ENCODE results near the gene UBAP1L. TPM values are rescaled to one million over a fixed set of nuclear protein-coding genes. Genes with fewer than 3 reads are reported as not detected.

The UBAP1L gene
- total and polyA plus RNA-seq, 8 donors = 1.8 to 5.3 (median 3.0) TPM; not detected in 2

DNA sequence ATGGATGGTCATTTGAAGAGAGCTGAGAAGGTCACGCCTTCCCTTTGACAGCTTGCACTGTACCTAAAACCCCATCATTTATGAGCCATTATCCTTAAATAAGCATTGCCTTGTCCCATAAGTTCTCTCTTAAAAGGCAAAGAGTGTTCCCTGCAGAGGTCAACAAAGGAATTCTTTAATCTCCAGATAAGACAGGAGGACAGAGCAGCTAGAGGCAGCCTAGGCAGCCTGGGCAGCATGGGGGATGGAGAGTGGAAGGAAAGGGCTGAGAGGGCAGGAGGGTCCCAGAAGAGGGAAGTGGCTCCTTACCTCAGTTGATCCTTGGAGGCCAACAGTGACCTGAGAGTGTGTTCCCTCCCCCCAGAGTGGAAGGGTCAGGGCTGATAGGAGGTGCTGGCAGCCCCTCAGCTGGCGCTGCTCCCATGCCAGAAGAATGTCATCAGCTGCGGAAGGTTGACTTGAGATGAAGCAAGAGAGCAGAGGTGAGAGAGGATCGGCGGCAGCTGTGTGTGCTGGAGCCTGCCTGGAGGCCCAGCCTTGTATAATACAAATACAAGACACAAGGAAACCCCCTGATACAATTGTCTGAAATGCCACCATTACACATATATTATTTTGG lies 25.7 kb downstream of the UBAP1L start:
- no peak overlapping the region for H3K4me3 ChIP-seq
- H3K27me3 ChIP-seq = peaks cover 0 to 11% (median 0%) of the 10 kb centered on the region in 3 donors
- H3K27ac ChIP-seq = peak overlapping the region in 4 of 5 donors; percentile 52 to 87 (median 79)
- DNase-seq = peak in 1 of 2 donors; percentile 46
- intact Hi-C loops (cut with DNase I; ENCODE audit: low total_unique reads) = loop anchor here (10.0 kb wide), 1 partner anchor 55 kb away; no protein-coding TSS in a partner anchor
- TF ChIP-seq POLR2AphosphoS5 (IDR thresholded peaks at IDR 0.05) (peak in 1 of 3 donors; percentile 14), POLR2A (IDR thresholded peaks at IDR 0.05) (no peak)
- peaks cover 0 to 3% (median 0%) of the 10 kb centered on the region in 4 donors for H3K36me3 ChIP-seq
- no peaks in the 10 kb centered on the region for H3K9me3 ChIP-seq
- 21 to 50% (median 36%) methylated on average over 5 of the region's 5 CpGs for WGBS, 5 donors
- peaks cover 0 to 54% (median 15%) of the 10 kb centered on the region in 4 donors for H3K4me1 ChIP-seq

DNA sequence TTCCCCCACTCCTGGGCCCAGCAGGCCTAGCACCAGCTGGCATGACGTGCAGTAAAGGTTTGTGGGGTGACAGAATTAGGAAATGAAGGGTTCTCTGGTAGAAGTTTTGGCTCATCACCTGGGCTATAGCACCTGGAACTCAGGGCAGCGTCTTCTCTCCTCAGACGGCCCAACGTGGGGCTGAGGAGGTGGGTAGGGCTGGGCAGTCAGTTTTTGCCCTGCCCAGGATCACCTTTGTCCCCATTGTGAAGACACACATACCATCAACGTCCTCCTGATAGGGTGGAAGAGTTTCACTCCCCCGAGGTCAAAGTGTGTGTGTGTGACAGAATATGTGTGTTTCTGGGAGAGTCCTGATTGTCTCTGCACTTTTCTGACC lies 26.4 kb downstream of the UBAP1L start:
- peaks cover 0 to 57% (median 17%) of the 10 kb centered on the region in 4 donors for H3K4me1 ChIP-seq
- H3K4me3 ChIP-seq = no peak overlapping the region
- H3K27ac ChIP-seq = peak overlapping the region in 4 of 5 donors; percentile 52 to 87 (median 79)
- H3K36me3 ChIP-seq = peaks cover 0 to 3% (median 0%) of the 10 kb centered on the region in 4 donors
- H3K27me3 ChIP-seq = peaks cover 0 to 17% (median 0%) of the 10 kb centered on the region in 3 donors
- 44 to 63% (median 54%) methylated on average over 4 to 6 of the region's 6 CpGs for WGBS, 5 donors
- TF ChIP-seq POLR2AphosphoS5 (IDR thresholded peaks at IDR 0.05) (no peak), EP300 (IDR thresholded peaks at IDR 0.05) (no peak), POLR2A (IDR thresholded peaks at IDR 0.05) (no peak)
- TF ChIP-seq, protein P1, sequence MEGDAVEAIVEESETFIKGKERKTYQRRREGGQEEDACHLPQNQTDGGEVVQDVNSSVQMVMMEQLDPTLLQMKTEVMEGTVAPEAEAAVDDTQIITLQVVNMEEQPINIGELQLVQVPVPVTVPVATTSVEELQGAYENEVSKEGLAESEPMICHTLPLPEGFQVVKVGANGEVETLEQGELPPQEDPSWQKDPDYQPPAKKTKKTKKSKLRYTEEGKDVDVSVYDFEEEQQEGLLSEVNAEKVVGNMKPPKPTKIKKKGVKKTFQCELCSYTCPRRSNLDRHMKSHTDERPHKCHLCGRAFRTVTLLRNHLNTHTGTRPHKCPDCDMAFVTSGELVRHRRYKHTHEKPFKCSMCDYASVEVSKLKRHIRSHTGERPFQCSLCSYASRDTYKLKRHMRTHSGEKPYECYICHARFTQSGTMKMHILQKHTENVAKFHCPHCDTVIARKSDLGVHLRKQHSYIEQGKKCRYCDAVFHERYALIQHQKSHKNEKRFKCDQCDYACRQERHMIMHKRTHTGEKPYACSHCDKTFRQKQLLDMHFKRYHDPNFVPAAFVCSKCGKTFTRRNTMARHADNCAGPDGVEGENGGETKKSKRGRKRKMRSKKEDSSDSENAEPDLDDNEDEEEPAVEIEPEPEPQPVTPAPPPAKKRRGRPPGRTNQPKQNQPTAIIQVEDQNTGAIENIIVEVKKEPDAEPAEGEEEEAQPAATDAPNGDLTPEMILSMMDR (IDR thresholded peaks at IDR 0.05) = no peak
- no peak for DNase-seq
- intact Hi-C loops (cut with DNase I; ENCODE audit: low total_unique reads) = loop anchor here (10.0 kb wide), 1 partner anchor 54 kb away; no protein-coding TSS in a partner anchor
- H3K9me3 ChIP-seq = no peaks in the 10 kb centered on the region

DNA sequence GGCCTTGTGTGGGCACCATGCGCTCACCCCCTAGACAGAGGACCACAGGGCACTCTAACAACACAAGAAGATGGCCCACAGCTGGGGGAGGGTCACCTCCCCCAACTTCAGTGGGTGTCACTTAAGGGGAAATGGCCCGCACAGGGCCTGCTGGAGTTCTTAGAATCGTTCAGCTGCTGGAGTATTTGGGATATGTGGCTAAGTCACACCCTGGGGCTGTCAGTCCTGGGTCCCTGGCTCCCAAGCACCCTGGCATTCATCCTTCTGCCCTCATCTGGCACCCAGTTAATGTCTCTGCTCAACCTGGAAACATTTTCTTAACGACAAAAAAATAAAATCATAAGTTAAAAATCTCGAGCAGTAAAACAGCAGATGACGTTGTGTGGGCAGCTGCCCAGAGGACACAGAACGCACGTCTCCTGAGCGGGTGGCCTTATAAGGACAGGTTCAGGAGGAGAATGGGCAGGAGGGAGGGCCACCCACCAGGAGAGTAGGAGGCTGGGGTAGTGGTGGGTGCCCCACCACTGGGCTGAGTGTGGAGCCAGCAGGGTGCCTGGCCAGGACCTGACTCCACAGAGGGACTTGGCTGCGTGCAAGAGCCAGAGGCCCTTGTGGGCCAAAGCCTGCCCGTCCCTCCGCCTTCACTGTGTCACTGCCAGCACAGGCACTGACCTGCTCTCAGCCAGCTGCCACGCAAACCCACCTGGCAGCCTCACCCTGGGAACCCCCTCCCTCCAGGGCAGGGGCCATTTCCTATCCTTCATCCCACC lies 26.9 kb downstream of the UBAP1L start:
- TF ChIP-seq POLR2A (IDR thresholded peaks at IDR 0.05) = no peak
- peak; percentile 83 for TF ChIP-seq EP300 (IDR thresholded peaks at IDR 0.05)
- TF ChIP-seq POLR2AphosphoS5 (IDR thresholded peaks at IDR 0.05) = peak in 1 of 3 donors; percentile 4
- DNase-seq = peak in 1 of 2 donors; percentile 76
- no peak overlapping the region for H3K4me3 ChIP-seq
- peaks cover 3 to 63% (median 19%) of the 10 kb centered on the region in 4 donors for H3K4me1 ChIP-seq
- no peaks in the 10 kb centered on the region for H3K9me3 ChIP-seq
- WGBS, 5 donors = 66 to 79% (median 76%) methylated on average over 8 to 13 of the region's 13 CpGs
- H3K27me3 ChIP-seq = peaks cover 0 to 21% (median 0%) of the 10 kb centered on the region in 3 donors
- peak overlapping the region in 4 of 5 donors; percentile 52 to 87 (median 79) for H3K27ac ChIP-seq
- peaks cover 0 to 3% (median 0%) of the 10 kb centered on the region in 4 donors for H3K36me3 ChIP-seq
- intact Hi-C loops (cut with DNase I; ENCODE audit: low total_unique reads) = loop anchor here (10.0 kb wide), 1 partner anchor 53 kb away; no protein-coding TSS in a partner anchor

DNA sequence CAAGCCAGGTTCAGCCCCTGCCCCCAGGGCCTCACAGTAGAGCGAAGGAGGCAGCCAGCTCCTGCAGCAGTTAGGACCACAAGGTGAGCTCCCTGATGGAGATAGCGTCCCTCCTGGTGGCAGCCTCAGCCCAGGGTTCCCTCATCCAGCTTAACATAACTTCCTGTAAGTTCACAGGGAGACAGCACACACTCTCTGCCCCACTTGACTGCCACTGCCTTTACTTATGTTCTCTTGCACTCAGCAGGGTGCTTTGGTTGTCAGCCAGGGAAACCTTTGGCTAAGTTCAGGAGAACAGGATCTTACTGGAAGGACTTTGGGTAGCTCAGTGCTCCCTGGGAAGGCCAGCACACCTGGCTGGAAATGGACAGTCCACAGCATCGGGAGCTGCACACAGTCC lies 27.6 kb downstream of the UBAP1L start:
- peaks cover 0 to 2% (median 0%) of the 10 kb centered on the region in 4 donors for H3K36me3 ChIP-seq
- H3K9me3 ChIP-seq = no peaks in the 10 kb centered on the region
- no peak for DNase-seq
- H3K4me1 ChIP-seq = peaks cover 8 to 67% (median 24%) of the 10 kb centered on the region in 4 donors
- H3K27ac ChIP-seq = peak overlapping the region in 4 of 5 donors; percentile 44 to 87 (median 79)
- H3K4me3 ChIP-seq = no peak overlapping the region
- peaks cover 0 to 23% (median 0%) of the 10 kb centered on the region in 3 donors for H3K27me3 ChIP-seq
- TF ChIP-seq EP300 (IDR thresholded peaks at IDR 0.05) (no peak), POLR2AphosphoS5 (IDR thresholded peaks at IDR 0.05) (no peak), POLR2A (IDR thresholded peaks at IDR 0.05) (no peak)
- TF ChIP-seq, protein P1 (IDR thresholded peaks at IDR 0.05) = no peak
- intact Hi-C loops (cut with DNase I; ENCODE audit: low total_unique reads) = loop anchor here (10.0 kb wide), 1 partner anchor 53 kb away; no protein-coding TSS in a partner anchor
- WGBS, 5 donors = 68 to 86% (median 76%) methylated on average over 2 to 3 of the region's 3 CpGs

DNA sequence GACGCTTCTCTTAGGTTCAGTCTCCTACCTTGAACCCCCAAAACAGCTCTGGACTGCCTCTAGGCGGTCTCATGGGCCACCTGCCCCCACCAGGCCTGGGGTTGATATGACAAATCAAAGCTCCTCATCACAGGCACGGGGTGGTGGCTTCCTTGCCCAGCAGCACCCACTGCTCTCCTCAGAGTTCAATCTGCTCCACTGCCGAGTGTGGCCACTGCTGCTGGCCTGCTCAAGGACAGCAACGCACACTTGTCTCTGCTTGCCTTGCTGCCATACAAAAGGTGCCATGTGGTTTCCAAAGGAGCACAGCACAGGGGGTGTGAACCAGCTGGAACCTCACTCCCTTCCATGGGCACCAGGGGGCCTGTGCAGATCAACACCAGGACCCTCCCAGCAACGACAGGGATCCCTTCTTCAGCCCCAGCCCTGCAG lies 28.3 kb downstream of the UBAP1L start:
- no peak for DNase-seq
- TF ChIP-seq, protein P1 (IDR thresholded peaks at IDR 0.05) = peak in 1 of 7 experiments; percentile 4
- TF ChIP-seq EP300 (IDR thresholded peaks at IDR 0.05) = no peak
- no peaks in the 10 kb centered on the region for H3K36me3 ChIP-seq
- WGBS, 5 donors = 64 to 69% (median 66%) methylated on average over 6 of the region's 6 CpGs
- H3K4me1 ChIP-seq = peaks cover 11 to 66% (median 28%) of the 10 kb centered on the region in 4 donors
- peak overlapping the region in 3 of 5 donors; percentile 78 to 87 (median 80) for H3K27ac ChIP-seq
- peaks cover 0 to 30% (median 0%) of the 10 kb centered on the region in 3 donors for H3K27me3 ChIP-seq
- no peaks in the 10 kb centered on the region for H3K9me3 ChIP-seq
- intact Hi-C loops (cut with DNase I; ENCODE audit: low total_unique reads) = loop anchor here (10.0 kb wide), 1 partner anchor 52 kb away; no protein-coding TSS in a partner anchor
- no peak overlapping the region for H3K4me3 ChIP-seq
